Measurements from ENCODE around the gene FAM3B. TPM values are rescaled to one million over a fixed set of nuclear protein-coding genes. Genes with fewer than 3 reads are reported as not detected.

Gene FAM3B
- total RNA-seq, 5 donors from 2014 or later (not counting 1 experiment from before 2014, with no cell fraction given): not detected

DNA sequence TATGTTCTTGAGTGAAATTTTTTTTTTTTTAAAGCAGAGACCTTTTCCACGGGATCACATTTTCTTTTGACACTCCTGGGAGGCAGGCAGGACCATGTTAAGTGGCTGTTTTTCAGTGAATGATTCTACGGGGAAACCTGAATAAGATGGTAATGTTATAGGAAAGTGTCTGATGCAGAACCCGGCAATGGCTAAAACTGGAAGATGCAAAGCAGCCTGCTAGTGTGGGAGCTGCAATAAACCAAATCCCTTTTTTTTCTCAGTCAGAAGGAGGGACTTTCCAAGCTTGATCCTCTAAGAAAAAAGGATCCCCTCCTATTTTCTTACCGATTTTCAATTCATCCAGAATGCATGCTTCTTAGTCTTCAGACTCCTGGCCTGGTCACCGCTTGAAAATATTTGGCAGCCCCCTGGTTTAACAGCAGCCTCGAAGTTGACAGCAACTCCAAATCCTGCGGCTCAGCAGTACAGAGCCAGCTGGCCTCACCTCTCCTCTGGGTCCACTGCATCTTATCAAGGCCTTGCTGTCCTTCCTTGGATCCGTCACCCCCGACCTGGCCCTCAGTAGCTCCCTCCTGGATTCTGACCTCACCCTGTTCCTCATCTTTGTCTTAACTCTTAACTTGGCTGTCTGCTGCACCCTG is 50.8 kb downstream of the FAM3B start:
- ATAC-seq (replicated peaks in 1 of 4) (no peak), DNase-seq (no peak)
- H3K27ac ChIP-seq (ENCODE audit: low read length): no peak overlapping the region
- peaks cover 0 to 35% of the 10 kb centered on the region in 2 donors for H3K36me3 ChIP-seq (ENCODE audit: control insufficient read depth in 2 of 2, extremely low read depth in 1 of 2, insufficient read depth in 1 of 2, low read length in 1 of 2)
- Mint-ChIP-seq H3K9me3 (peaks cover 0 to 4% (median 0%) of the 10 kb centered on the region in 3 donors), H3K27me3 (no peaks in the 10 kb centered on the region), H3K36me3 (peaks cover 54% of the 10 kb centered on the region), H3K4me1 (peaks cover 88 to 93% (median 92%) of the 10 kb centered on the region in 3 donors), H3K4me3 (peak overlapping the region in 2 of 3 donors; percentile 10 to 82), H3K27ac (peak overlapping the region; percentile 94 to 96)
- WGBS (ENCODE audit: insufficient coverage): 88% methylated on average over 6 of the region's 9 CpGs
- no peaks in the 10 kb centered on the region for H3K9me3 ChIP-seq
- peaks cover 21 to 53% of the 10 kb centered on the region in 2 experiments for H3K4me1 ChIP-seq (ENCODE audit: control insufficient read depth in 1 of 2, extremely low read depth in 1 of 2, insufficient read depth in 2 of 2, low read length in 2 of 2)
- ChIA-PET CTCF (no interaction called here), POLR2A (no interaction called here)
- no peak overlapping the region for H3K4me3 ChIP-seq (ENCODE audit: control insufficient read depth in 1 of 2, extremely low read depth in 1 of 2, low read length in 1 of 2)
- no peaks in the 10 kb centered on the region for H3K27me3 ChIP-seq (replicated peaks in 1 of 2; ENCODE audit: control insufficient read depth in 2 of 2, extremely low read depth in 1 of 2, insufficient read depth in 2 of 2, low read length in 1 of 2)

DNA sequence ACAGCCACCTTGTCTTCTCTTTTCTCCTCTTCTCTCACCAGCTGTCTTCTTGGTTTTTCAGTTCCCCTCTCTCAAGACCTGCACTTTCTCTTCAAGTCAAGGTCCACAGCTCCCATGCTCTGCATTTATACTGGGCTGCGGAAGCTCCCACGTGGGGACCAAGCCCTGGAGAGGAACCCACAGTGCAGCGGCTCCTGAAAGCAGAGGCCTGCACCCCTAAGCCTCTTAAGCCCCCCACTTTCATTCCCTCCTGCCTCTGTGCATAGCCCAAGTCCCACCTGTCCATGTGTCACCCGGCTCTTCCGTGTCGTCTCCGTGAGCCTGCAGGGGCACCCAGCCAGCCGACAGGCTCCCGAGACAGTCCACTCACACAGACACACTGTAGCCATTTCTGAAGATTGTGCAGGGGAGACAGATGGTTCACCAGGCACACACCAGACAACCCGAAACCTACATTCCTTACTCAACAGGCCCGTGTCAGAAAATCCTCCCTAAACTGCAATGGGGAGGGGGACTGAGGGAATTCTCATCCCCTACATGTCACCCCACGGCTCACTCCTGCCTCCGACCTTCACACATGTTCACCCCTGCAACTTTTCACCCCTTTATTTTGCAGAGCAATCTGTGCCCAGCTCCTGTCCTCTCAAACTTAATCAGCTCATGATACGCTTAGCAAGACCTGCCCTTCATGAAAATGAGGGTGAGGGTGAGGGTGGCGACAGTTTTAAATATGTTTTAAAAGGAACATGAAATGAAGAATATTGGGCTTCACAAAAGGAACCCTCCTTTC is 51.5 kb downstream of the FAM3B start:
- no peak overlapping the region for H3K4me3 ChIP-seq (ENCODE audit: control insufficient read depth in 1 of 2, extremely low read depth in 1 of 2, low read length in 1 of 2)
- CTCF ChIA-PET: no interaction called here
- peaks cover 0 to 4% (median 0%) of the 10 kb centered on the region in 3 donors for H3K9me3 Mint-ChIP-seq
- POLR2A ChIA-PET: no interaction called here
- 100% methylated on average over 4 of the region's 15 CpGs for WGBS (ENCODE audit: insufficient coverage)
- DNase-seq: no peak
- peak overlapping the region; percentile 76 for H3K27ac ChIP-seq (ENCODE audit: low read length)
- H3K4me3 Mint-ChIP-seq: peak overlapping the region; percentile 82 to 94 (median 82)
- no peaks in the 10 kb centered on the region for H3K9me3 ChIP-seq
- peaks cover 0 to 35% of the 10 kb centered on the region in 2 donors for H3K36me3 ChIP-seq (ENCODE audit: control insufficient read depth in 2 of 2, extremely low read depth in 1 of 2, insufficient read depth in 1 of 2, low read length in 1 of 2)
- no peak for ATAC-seq (replicated peaks in 1 of 4)
- H3K27me3 ChIP-seq (replicated peaks in 1 of 2; ENCODE audit: control insufficient read depth in 2 of 2, extremely low read depth in 1 of 2, insufficient read depth in 2 of 2, low read length in 1 of 2): no peaks in the 10 kb centered on the region
- H3K36me3 Mint-ChIP-seq: peaks cover 54% of the 10 kb centered on the region
- peak overlapping the region; percentile 94 to 96 for H3K27ac Mint-ChIP-seq
- H3K4me1 Mint-ChIP-seq: peaks cover 86 to 94% (median 93%) of the 10 kb centered on the region in 3 donors
- H3K27me3 Mint-ChIP-seq: no peaks in the 10 kb centered on the region
- peaks cover 18 to 49% of the 10 kb centered on the region in 2 experiments for H3K4me1 ChIP-seq (ENCODE audit: control insufficient read depth in 1 of 2, extremely low read depth in 1 of 2, insufficient read depth in 2 of 2, low read length in 2 of 2)

DNA sequence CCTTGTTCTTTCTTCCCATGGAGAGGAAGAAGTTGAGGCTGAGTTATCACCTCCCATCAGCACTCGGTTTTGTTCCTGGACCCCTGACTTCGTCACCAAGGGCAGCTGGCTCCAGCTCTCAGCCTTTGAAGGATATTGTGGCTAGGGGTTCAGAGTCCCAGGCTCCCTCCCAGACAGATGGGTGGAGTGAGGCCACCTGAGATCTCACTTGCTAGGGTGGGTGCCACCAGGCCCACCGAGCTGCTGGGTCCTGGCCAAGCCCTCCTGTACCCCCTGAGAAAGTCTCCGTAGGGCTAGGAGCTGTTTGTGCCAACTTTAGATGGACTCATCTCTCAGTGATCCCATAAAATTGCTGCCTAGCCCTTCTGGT is 52.1 kb downstream of the FAM3B start:
- H3K36me3 Mint-ChIP-seq: peaks cover 49% of the 10 kb centered on the region
- DNase-seq: no peak
- H3K36me3 ChIP-seq (ENCODE audit: control insufficient read depth in 2 of 2, extremely low read depth in 1 of 2, insufficient read depth in 1 of 2, low read length in 1 of 2): peaks cover 0 to 35% of the 10 kb centered on the region in 2 donors
- peaks cover 0 to 4% (median 0%) of the 10 kb centered on the region in 3 donors for H3K9me3 Mint-ChIP-seq
- 14% methylated on average over 2 of the region's 4 CpGs for WGBS (ENCODE audit: insufficient coverage)
- ATAC-seq (replicated peaks in 1 of 4): no peak
- H3K4me3 ChIP-seq (ENCODE audit: control insufficient read depth in 1 of 2, extremely low read depth in 1 of 2, low read length in 1 of 2): peak overlapping the region; percentile 52 to 56
- H3K27me3 Mint-ChIP-seq: no peaks in the 10 kb centered on the region
- ChIA-PET CTCF (interaction anchor here in 1 of 2 donors (1.7 kb wide), 1 partner anchor 86 kb away, joined by 4 read pairs; no protein-coding TSS in a partner anchor), POLR2A (no interaction called here)
- peak overlapping the region; percentile 82 to 94 (median 82) for H3K4me3 Mint-ChIP-seq
- H3K27ac Mint-ChIP-seq: peak overlapping the region; percentile 94 to 96
- no peaks in the 10 kb centered on the region for H3K27me3 ChIP-seq (replicated peaks in 1 of 2; ENCODE audit: control insufficient read depth in 2 of 2, extremely low read depth in 1 of 2, insufficient read depth in 2 of 2, low read length in 1 of 2)
- peak overlapping the region; percentile 76 for H3K27ac ChIP-seq (ENCODE audit: low read length)
- peaks cover 13 to 49% of the 10 kb centered on the region in 2 experiments for H3K4me1 ChIP-seq (ENCODE audit: control insufficient read depth in 1 of 2, extremely low read depth in 1 of 2, insufficient read depth in 2 of 2, low read length in 2 of 2)
- peaks cover 84 to 92% (median 91%) of the 10 kb centered on the region in 3 donors for H3K4me1 Mint-ChIP-seq
- H3K9me3 ChIP-seq: no peaks in the 10 kb centered on the region

DNA sequence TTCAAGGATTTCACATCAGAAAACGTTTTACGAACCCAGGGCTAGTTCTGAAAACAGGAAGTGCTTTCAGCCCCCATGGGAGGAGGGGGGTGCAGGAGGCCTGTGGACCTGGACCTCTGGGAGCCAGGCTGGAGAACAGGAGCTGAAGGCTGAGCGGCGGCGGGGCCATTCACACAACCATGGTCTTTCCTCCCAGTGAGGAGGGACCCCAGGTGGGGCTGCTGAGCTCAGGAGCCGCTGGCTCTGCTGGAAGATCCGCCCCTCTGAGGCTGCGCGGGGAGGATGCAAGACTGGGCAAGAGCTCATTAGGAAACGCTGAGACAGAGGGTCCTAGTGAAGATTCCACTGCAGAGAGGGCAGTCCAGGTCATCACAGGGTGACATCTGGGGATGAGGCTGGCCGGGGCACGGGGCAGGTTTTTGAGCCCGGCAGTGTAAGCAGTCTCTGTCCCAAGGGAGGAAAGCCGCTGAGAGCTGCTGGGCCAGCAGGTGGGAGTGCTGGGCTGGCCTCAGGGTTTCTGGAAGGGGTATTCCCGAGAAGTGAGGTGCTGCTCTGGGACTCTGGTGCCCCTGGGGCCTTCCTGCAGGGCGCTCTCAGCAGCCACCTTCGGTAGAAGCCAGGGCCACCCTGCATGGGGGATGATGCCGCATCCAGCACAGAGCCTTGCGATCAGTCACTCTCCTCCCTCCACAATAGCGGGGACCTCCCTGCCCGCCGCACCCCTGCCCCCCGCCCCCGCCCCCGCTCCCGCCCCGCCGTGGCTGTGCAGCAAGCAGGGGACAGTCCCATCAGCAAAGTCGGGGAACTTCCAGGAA is 52.7 kb downstream of the FAM3B start:
- peak; percentile 72 to 79 (median 76) for ATAC-seq (replicated peaks in 1 of 4)
- Histone ChIP-seq H3K4me3 (ENCODE audit: control insufficient read depth in 1 of 2, extremely low read depth in 1 of 2, low read length in 1 of 2) (peak overlapping the region; percentile 52 to 56), H3K27me3 (replicated peaks in 1 of 2; ENCODE audit: control insufficient read depth in 2 of 2, extremely low read depth in 1 of 2, insufficient read depth in 2 of 2, low read length in 1 of 2) (no peaks in the 10 kb centered on the region), H3K9me3 (no peaks in the 10 kb centered on the region), H3K4me1 (ENCODE audit: control insufficient read depth in 1 of 2, extremely low read depth in 1 of 2, insufficient read depth in 2 of 2, low read length in 2 of 2) (peaks cover 8 to 47% of the 10 kb centered on the region in 2 experiments), H3K36me3 (ENCODE audit: control insufficient read depth in 2 of 2, extremely low read depth in 1 of 2, insufficient read depth in 1 of 2, low read length in 1 of 2) (peaks cover 2 to 35% of the 10 kb centered on the region in 2 donors), H3K27ac (ENCODE audit: low read length) (peak overlapping the region; percentile 76)
- peaks cover 0 to 4% (median 0%) of the 10 kb centered on the region in 3 donors for H3K9me3 Mint-ChIP-seq
- CTCF ChIA-PET: interaction anchor here (1.1 to 1.7 kb wide), 4 partner anchors 8 to 86 kb away, joined by 4 to 5 read pairs (median 4); no protein-coding TSS in a partner anchor
- WGBS (ENCODE audit: insufficient coverage): 40% methylated on average over 13 of the region's 29 CpGs
- POLR2A ChIA-PET: interaction anchor here in 1 of 2 donors (0.6 to 1.4 kb wide), 4 partner anchors 8 to 406 kb away, joined by 3 to 5 read pairs (median 4); no protein-coding TSS in a partner anchor
- H3K27ac Mint-ChIP-seq: peak overlapping the region; percentile 94 to 96
- H3K4me1 Mint-ChIP-seq: peaks cover 81 to 90% (median 88%) of the 10 kb centered on the region in 3 donors
- H3K27me3 Mint-ChIP-seq: no peaks in the 10 kb centered on the region
- H3K36me3 Mint-ChIP-seq: peaks cover 48% of the 10 kb centered on the region
- DNase-seq: peak in 32 of 35 experiments; percentile 13 to 60 (median 36)
- peak overlapping the region; percentile 82 to 94 (median 82) for H3K4me3 Mint-ChIP-seq

DNA sequence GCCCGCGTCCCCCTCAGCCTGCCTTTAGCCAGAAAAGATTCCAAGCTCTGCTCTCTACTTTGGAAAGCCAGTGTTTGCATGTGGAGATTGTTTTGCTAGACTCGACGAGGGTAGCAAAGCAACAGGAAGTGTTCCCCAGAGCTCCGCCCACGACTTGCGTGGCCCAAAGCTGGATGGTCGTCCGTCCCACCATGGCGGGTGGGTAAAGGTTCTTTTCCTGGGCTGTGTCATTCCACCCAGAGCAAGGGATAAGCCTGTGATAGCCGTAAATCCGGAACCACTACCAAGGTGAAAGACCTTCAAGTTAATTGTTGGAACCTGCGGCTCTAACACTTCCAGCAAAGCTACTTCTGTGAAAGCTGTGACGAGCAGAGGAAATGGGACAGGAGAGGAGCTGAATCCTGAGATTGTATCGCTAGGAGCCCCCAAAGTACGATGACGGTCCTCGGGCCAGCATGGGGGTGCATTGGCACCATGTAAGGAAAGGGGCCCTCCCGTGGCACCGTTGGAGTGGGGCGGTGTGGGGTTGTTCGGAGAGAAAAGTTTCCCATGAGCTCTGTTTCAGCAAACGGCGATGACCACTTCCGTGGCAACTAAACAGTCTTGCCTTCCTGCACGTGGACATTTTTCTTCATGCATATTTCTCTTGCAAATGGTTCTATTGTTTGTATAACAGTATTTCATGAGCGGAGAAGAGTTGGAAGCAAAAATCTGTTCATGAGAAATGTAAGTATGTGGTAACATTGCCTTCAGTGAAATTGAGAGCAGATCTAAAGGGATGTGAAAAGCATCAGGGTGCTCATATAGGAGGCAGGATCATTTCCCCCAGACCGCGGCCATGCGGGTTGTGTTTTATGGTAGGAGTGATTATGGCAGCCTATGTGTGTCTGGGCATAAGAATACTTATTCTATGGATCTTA is 53.6 kb downstream of the FAM3B start:
- no peaks in the 10 kb centered on the region for H3K27me3 ChIP-seq (replicated peaks in 1 of 2; ENCODE audit: control insufficient read depth in 2 of 2, extremely low read depth in 1 of 2, insufficient read depth in 2 of 2, low read length in 1 of 2)
- no peaks in the 10 kb centered on the region for H3K27me3 Mint-ChIP-seq
- H3K4me1 ChIP-seq (ENCODE audit: control insufficient read depth in 1 of 2, extremely low read depth in 1 of 2, insufficient read depth in 2 of 2, low read length in 2 of 2): peaks cover 8 to 54% of the 10 kb centered on the region in 2 experiments
- peaks cover 0 to 4% (median 0%) of the 10 kb centered on the region in 3 donors for H3K9me3 Mint-ChIP-seq
- peaks cover 49% of the 10 kb centered on the region for H3K36me3 Mint-ChIP-seq
- peaks cover 80 to 91% (median 87%) of the 10 kb centered on the region in 3 donors for H3K4me1 Mint-ChIP-seq
- H3K27ac Mint-ChIP-seq: peak overlapping the region; percentile 94 to 96
- peaks cover 2 to 30% of the 10 kb centered on the region in 2 donors for H3K36me3 ChIP-seq (ENCODE audit: control insufficient read depth in 2 of 2, extremely low read depth in 1 of 2, insufficient read depth in 1 of 2, low read length in 1 of 2)
- POLR2A ChIA-PET: interaction anchor here in 1 of 2 donors (0.6 to 1.4 kb wide), 5 partner anchors 9 to 405 kb away, joined by 3 to 5 read pairs (median 3); no protein-coding TSS in a partner anchor
- ATAC-seq (replicated peaks in 1 of 4) (peak; percentile 65 to 71 (median 67)), DNase-seq (peak in 34 of 35 experiments; percentile 37 to 73 (median 52))
- H3K9me3 ChIP-seq: no peaks in the 10 kb centered on the region
- H3K27ac ChIP-seq (ENCODE audit: low read length): peak overlapping the region; percentile 76
- 69% methylated on average over 23 of the region's 30 CpGs for WGBS (ENCODE audit: insufficient coverage)
- CTCF ChIA-PET: interaction anchor here (0.6 to 1.7 kb wide), 6 partner anchors 9 to 87 kb away, joined by 3 to 5 read pairs (median 4); no protein-coding TSS in a partner anchor
- peak overlapping the region; percentile 17 to 56 for H3K4me3 ChIP-seq (ENCODE audit: control insufficient read depth in 1 of 2, extremely low read depth in 1 of 2, low read length in 1 of 2)
- H3K4me3 Mint-ChIP-seq: peak overlapping the region; percentile 82 to 94 (median 82)
